Neural cell (in vitro differentiated cells): ENCODE results near the gene TLE3. TPM values are rescaled to one million over a fixed set of nuclear protein-coding genes. Genes with fewer than 3 reads are reported as not detected.

Experiments used
- H2AFZ ChIP-seq: fragments of 200-600, 300-800 bp; sonication (generic), shearing (Covaris generic); 2 replicates; pipeline ENCODE4 v1.6.0; 2014; ENCODE audit warnings: low read depth, mild to moderate bottlenecking, antibody characterized with exemption, low read length, moderate library complexity
- H3F3A ChIP-seq: fragments of 200-600 bp; shearing (Covaris generic); 2 replicates; pipeline ENCODE4 v1.6.1; 2016; ENCODE audit warnings: mild to moderate bottlenecking, moderate library complexity, mixed read lengths, antibody characterized with exemption, low read length; ENCODE audit not compliant: insufficient read depth, poor library complexity, severe bottlenecking
- H3K27ac ChIP-seq: fragments of 200-600, 300-800 bp; sonication (generic), shearing (Covaris generic); 2 replicates; pipeline ENCODE4 v1.5.1; 2014; ENCODE audit warnings: mild to moderate bottlenecking, low read length, moderate library complexity
- H3K27me3 ChIP-seq: fragments of 300-800, 200-600 bp; sonication (generic), shearing (Covaris generic); 2 replicates; pipeline ENCODE4 v1.6.0; 2014; ENCODE audit warnings: mild to moderate bottlenecking, low read depth, low read length, moderate library complexity; ENCODE audit not compliant: insufficient read depth
- H3K36me3 ChIP-seq: fragments of 300-800, 200-600 bp; sonication (generic), shearing (Covaris generic); 2 replicates; pipeline ENCODE4 v1.5.1; 2014; ENCODE audit warnings: mild to moderate bottlenecking, antibody characterized with exemption, low read length, moderate library complexity; ENCODE audit not compliant: insufficient read depth
- H3K4me2 ChIP-seq: fragments of 300-800, 200-600 bp; sonication (generic), shearing (Covaris generic); 2 replicates; pipeline ENCODE4 v1.6.0; 2014; ENCODE audit warnings: mild to moderate bottlenecking, low read length
- H3K4me3 ChIP-seq: fragments of 300-800, 200-600 bp; sonication (generic), shearing (Covaris generic); 2 replicates; pipeline ENCODE4 v1.5.1; 2014; ENCODE audit warnings: mild to moderate bottlenecking, low read length, moderate library complexity
- H3K79me2 ChIP-seq: fragments of 200-600 bp; shearing (Covaris generic); replicated peaks from 2 replicates; pipeline ENCODE4 v1.6.0; 2014; ENCODE audit warnings: mild to moderate bottlenecking, low read length, moderate library complexity; ENCODE audit not compliant: insufficient read depth
- H3K9ac ChIP-seq: fragments of 300-800, 200-600 bp; sonication (generic), shearing (Covaris generic); 2 replicates; pipeline ENCODE4 v1.6.1; 2016; ENCODE audit warnings: mild to moderate bottlenecking, low read length, mixed read lengths
- H3K9me2 ChIP-seq: fragments of 200-600 bp; shearing (Covaris generic); 2 replicates; pipeline ENCODE4 v1.6.1; 2016; ENCODE audit warnings: mild to moderate bottlenecking, low read length, mixed read lengths; ENCODE audit not compliant: insufficient read depth
- H3K9me3 ChIP-seq: fragments of 200-600, 300-800 bp; sonication (generic), shearing (Covaris generic); 2 replicates; pipeline ENCODE4 v1.6.1; 2016; ENCODE audit warnings: mild to moderate bottlenecking, mixed run types, low read length, moderate library complexity, mixed read lengths
- H4K20me1 ChIP-seq: fragments of 200-600 bp; shearing (Covaris generic); 2 replicates; pipeline ENCODE4 v1.6.1; 2016; ENCODE audit warnings: mild to moderate bottlenecking, mixed run types; ENCODE audit not compliant: insufficient read depth
- EP300 ChIP-seq: fragments of 450-650 bp; conservative IDR thresholded peaks from 2 replicates; pipeline ENCODE4 v1.6.1; 2014; ENCODE audit warnings: antibody characterized with exemption, mild to moderate bottlenecking, moderate library complexity; ENCODE audit not compliant: poor library complexity, severe bottlenecking
- EZH2 ChIP-seq: fragments of 200-600, 300-800 bp; shearing (Covaris generic), sonication (generic); IDR thresholded peaks from 2 replicates; pipeline ENCODE4 v1.6.1; 2014; ENCODE audit warnings: antibody characterized with exemption, low read length, borderline replicate concordance, mild to moderate bottlenecking; ENCODE audit not compliant: insufficient read depth, poor library complexity, severe bottlenecking
- MXI1 ChIP-seq: fragments of 450-650 bp; conservative IDR thresholded peaks from 2 replicates; pipeline ENCODE4 v1.6.1; 2014; ENCODE audit warnings: antibody characterized with exemption, mild to moderate bottlenecking; ENCODE audit not compliant: poor library complexity, severe bottlenecking
- POLR2AphosphoS5 ChIP-seq: IDR thresholded peaks from 2 replicates; pipeline ENCODE4 v1.6.1; 2012
- RAD21 ChIP-seq: fragments of 450-650 bp; conservative IDR thresholded peaks from 2 replicates; pipeline ENCODE4 v1.6.1; 2014; ENCODE audit warnings: antibody characterized with exemption, mild to moderate bottlenecking, moderate library complexity
- SMC3 ChIP-seq: fragments of 450-650 bp; conservative IDR thresholded peaks from 2 replicates; pipeline ENCODE4 v1.6.1; 2014; ENCODE audit warnings: antibody characterized with exemption, mild to moderate bottlenecking, moderate library complexity; ENCODE audit not compliant: poor library complexity
- TAF1 ChIP-seq: IDR thresholded peaks from 2 replicates; pipeline ENCODE4 v1.6.1; 2012; ENCODE audit warnings: low read depth
- polyA minus RNA-seq: library from RNA; depleted of rRNA, polyadenylated mRNA; stranded (reverse); fragments of >200 nt; gene quantifications from 2 replicates; pipeline ENCODE4 v1.2.3, GENCODE V29; 2014
- polyA plus RNA-seq: library from polyadenylated mRNA; depleted of rRNA; stranded (reverse); fragments of >200 nt; gene quantifications from 2 replicates; pipeline ENCODE4 v1.2.3, GENCODE V29; 2014
- TF ChIP-seq, protein P1 (sequence below): fragments of 450-650 bp; IDR thresholded peaks from 2 replicates; pipeline ENCODE4 v1.5.1; 2014; ENCODE audit warnings: antibody characterized with exemption, mild to moderate bottlenecking, moderate library complexity; ENCODE audit not compliant: poor library complexity, severe bottlenecking
- TF ChIP-seq, protein P2 (sequence below): IDR thresholded peaks from 2 replicates; pipeline ENCODE4 v1.6.1; 2012; ENCODE audit warnings: borderline replicate concordance

TLE3 gene
- polyA plus RNA-seq (22.8 and 27.6 TPM in 2 replicates), polyA minus RNA-seq (19.8 and 23.6 TPM in 2 replicates)

DNA sequence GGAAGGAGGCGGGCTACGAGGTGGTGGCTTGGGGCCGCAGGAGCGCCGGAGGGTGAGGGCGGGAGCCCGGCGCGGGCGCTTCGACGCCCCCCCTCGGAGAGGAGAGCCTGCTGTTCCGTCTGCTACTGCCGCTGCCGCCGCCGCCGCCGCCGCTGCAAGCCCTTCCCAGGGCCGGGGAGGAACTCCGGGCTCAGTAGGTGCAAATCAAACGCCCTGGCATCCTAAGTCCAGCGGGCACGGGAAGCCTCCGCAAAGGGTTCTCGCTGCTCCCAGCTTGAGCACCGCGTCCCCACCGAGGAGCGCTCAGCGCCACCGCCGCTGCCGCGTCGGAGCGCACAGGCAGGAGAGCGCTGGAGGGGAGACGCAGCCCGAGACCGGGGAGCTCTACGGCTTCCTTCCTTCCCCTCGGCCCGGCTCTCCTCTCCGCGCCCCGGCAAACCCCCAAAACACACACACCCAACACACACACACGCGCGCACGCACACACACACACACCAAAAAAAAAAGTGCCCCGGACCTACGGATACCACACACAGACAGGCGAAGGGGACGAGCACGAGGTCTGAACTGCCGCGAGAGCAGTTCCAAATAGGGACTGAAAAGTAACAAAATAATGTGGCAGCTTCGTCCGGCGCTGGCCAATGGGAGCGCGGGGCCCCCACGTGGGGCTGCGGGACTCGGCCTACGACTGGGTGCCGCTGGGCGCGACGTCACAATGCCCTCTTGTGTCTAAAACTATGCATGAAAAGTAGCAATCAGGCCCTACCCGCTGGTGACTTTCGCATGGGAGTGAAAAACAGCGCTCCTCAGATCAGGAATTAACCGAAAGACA is at the start of gene TLE3:
Gene TLE3 (minus strand): TSS at position 597 of the 832 bp plus-strand sequence. CDS start 1,119 bp downstream, outside the sequence.
- H3K9me3 ChIP-seq = no peaks in the 10 kb centered on the region
- H3K9ac ChIP-seq = peak within 1 kb of the TSS; percentile 89
- no peaks in the 10 kb centered on the region for H3K9me2 ChIP-seq
- peak within 1 kb of the TSS; percentile 92 for H3K4me3 ChIP-seq
- peaks cover 5% of the 10 kb centered on the region for H3F3A ChIP-seq
- H3K36me3 ChIP-seq = no peaks in the 10 kb centered on the region
- H4K20me1 ChIP-seq = no peaks in the 10 kb centered on the region
- peak within 1 kb of the TSS; percentile 84 for H3K27ac ChIP-seq
- TF ChIP-seq, protein P1, sequence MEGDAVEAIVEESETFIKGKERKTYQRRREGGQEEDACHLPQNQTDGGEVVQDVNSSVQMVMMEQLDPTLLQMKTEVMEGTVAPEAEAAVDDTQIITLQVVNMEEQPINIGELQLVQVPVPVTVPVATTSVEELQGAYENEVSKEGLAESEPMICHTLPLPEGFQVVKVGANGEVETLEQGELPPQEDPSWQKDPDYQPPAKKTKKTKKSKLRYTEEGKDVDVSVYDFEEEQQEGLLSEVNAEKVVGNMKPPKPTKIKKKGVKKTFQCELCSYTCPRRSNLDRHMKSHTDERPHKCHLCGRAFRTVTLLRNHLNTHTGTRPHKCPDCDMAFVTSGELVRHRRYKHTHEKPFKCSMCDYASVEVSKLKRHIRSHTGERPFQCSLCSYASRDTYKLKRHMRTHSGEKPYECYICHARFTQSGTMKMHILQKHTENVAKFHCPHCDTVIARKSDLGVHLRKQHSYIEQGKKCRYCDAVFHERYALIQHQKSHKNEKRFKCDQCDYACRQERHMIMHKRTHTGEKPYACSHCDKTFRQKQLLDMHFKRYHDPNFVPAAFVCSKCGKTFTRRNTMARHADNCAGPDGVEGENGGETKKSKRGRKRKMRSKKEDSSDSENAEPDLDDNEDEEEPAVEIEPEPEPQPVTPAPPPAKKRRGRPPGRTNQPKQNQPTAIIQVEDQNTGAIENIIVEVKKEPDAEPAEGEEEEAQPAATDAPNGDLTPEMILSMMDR = peak; percentile 66
- TF ChIP-seq SMC3 = peak; percentile 62
- TF ChIP-seq POLR2AphosphoS5 = peak; percentile 86
- TF ChIP-seq RAD21 = peak; percentile 69
- TF ChIP-seq EZH2 = no peak
- TF ChIP-seq TAF1 = peak; percentile 77
- TF ChIP-seq, protein P2, sequence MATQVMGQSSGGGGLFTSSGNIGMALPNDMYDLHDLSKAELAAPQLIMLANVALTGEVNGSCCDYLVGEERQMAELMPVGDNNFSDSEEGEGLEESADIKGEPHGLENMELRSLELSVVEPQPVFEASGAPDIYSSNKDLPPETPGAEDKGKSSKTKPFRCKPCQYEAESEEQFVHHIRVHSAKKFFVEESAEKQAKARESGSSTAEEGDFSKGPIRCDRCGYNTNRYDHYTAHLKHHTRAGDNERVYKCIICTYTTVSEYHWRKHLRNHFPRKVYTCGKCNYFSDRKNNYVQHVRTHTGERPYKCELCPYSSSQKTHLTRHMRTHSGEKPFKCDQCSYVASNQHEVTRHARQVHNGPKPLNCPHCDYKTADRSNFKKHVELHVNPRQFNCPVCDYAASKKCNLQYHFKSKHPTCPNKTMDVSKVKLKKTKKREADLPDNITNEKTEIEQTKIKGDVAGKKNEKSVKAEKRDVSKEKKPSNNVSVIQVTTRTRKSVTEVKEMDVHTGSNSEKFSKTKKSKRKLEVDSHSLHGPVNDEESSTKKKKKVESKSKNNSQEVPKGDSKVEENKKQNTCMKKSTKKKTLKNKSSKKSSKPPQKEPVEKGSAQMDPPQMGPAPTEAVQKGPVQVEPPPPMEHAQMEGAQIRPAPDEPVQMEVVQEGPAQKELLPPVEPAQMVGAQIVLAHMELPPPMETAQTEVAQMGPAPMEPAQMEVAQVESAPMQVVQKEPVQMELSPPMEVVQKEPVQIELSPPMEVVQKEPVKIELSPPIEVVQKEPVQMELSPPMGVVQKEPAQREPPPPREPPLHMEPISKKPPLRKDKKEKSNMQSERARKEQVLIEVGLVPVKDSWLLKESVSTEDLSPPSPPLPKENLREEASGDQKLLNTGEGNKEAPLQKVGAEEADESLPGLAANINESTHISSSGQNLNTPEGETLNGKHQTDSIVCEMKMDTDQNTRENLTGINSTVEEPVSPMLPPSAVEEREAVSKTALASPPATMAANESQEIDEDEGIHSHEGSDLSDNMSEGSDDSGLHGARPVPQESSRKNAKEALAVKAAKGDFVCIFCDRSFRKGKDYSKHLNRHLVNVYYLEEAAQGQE = peak; percentile 60
- no peak for TF ChIP-seq EP300
- TF ChIP-seq MXI1 = peak; percentile 90
- peak within 1 kb of the TSS; percentile 57 for H3K4me2 ChIP-seq
- peak within 1 kb of the TSS; percentile 53 for H2AFZ ChIP-seq
- peaks cover 48% of the 10 kb centered on the region for H3K79me2 ChIP-seq
- H3K27me3 ChIP-seq = peaks cover 30% of the 10 kb centered on the region

DNA sequence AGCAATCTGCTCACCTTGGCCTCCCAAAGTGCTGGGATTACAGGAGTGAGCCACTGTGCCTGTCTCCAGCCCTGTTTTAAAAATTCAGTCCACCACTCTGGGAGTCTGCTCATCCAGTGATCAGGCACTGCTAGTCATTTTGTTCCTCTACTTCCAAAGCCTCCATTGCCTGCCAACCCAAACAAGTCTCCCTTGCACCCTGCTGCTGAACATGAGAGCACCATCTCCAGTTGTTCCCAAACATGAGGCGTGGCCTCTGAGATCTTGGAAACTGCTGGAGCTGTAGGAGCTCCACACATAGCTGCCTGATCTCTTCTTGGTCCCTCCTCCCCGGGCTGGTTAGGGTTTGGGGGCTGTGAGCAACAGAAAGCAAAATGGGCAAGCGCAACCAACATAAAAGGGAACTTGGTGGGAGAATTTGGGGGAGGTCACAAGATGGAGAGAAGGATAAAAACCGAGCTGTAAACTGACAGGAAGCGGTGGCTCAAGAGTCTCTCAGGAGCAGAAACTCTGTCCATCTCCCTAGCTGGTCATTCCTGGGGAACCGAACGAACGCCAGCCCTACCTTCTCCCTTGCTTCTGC is 49.6 kb upstream of the TLE3 start:
- TF ChIP-seq MXI1 = no peak
- TF ChIP-seq, protein P2 = no peak
- TF ChIP-seq EP300 = no peak
- TF ChIP-seq SMC3 = no peak
- no peak for TF ChIP-seq TAF1
- TF ChIP-seq, protein P1 = no peak
- no peak for TF ChIP-seq POLR2AphosphoS5
- TF ChIP-seq EZH2 = no peak
- no peak for TF ChIP-seq RAD21
- Histone ChIP-seq H3K9me3 (no peaks in the 10 kb centered on the region), H3K9ac (no peak overlapping the region), H4K20me1 (no peaks in the 10 kb centered on the region), H3K4me3 (no peak overlapping the region), H3K9me2 (no peaks in the 10 kb centered on the region), H2AFZ (no peak overlapping the region), H3K27me3 (no peaks in the 10 kb centered on the region), H3K27ac (no peak overlapping the region), H3K4me2 (no peak overlapping the region), H3F3A (no peaks in the 10 kb centered on the region), H3K36me3 (no peaks in the 10 kb centered on the region), H3K79me2 (no peaks in the 10 kb centered on the region)
